HG03565 (cell line): ENCODE results near the gene ADCY9.

Experiments
- ATAC-seq: cut with Tn5 transposase; IDR thresholded peaks from one replicate; pipeline ENCODE4 v1.9.1; 2021; ENCODE audit warnings: mild to moderate bottlenecking, moderate library complexity; ENCODE audit not compliant: unreplicated experiment

Gene ADCY9

GRCh38 chr16:4008116-4008515 is 108.1 kb downstream of the ADCY9 start:
- ATAC-seq, result no peak

GRCh38 chr16:4006397-4006999 is 109.7 kb downstream of the ADCY9 start:
- no peak for ATAC-seq

DNA sequence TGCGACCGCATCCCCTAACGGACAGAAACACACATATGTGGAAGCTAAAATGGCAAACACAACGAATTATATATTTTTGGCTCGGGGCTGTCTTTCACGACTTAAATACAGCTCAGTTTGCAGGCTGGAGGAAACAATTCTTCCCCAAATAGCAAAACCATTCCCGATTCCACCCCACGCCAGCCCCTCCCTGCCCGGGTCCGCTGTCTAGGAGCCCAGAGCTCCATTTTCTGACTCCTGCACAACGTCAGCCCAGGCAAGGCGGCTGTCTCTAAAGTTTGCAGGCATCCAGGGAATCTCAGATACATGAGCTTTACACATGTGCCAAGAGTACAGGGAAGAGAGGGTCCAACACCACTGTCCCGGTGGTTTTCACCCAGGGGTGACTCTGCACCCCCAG is 110.5 kb downstream of the ADCY9 start:
- ATAC-seq, result no peak

DNA sequence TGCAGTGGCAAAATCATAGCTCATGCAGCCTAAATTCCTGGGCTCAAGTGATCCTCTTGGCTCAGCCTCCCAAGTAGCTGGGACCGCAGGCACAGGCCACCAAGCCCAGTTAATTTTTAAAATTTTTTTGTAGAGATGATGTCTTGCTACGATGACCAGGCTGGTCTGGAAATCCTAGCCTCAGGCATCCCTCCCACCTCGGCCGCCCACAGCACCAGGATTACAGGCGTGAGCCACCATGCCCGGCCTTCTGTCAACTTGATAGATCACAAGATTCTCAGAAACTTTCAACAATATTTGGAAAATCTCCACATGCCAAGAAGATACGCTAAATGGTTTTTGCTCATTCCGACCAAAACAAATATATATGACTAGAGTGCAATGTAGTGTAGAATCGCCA is 111.0 kb downstream of the ADCY9 start:
- ATAC-seq, result no peak

GRCh38 chr16:4004206-4004605 is 112.0 kb downstream of the ADCY9 start:
- no peak for ATAC-seq

DNA sequence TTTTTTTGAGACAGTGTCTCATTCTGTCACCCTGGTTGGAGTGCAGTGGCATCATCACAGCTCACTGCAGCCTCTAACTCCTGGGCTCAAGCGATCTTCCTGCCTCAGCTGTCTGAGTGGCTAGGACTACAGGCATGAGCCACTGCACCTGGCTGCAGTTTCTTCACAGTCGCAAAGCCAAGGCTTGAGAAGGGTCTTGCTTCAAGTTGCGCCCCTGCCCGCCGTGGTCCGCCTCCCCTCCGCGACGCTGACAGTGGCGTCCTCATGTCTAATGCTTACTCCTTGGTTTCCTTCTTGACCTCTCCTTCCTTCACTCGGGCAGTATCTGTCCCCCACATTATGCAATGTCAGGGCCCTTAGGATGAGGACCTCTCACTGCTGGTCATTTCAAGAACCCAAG is 112.7 kb downstream of the ADCY9 start:
- ATAC-seq, result no peak

DNA sequence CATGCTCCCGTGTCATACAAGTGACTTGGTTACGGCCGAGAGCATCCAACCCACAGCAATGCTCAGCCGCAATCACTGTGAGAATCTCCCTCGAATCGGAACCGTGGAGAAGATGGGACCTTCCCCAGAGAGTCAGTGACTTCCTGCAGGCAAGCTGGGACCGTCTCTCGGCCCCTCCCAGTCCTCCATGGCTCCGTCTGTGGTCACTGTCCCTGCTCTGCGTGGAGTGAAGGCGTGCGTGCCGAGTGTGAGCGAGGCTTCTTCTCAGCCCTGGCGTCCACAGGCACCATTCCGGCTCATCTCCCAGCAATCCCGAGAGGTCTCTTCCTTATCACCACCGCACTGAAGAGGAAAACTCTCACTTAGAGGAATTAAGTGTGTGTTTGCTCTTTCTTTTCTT is 113.1 kb downstream of the ADCY9 start:
- ATAC-seq, result no peak

DNA sequence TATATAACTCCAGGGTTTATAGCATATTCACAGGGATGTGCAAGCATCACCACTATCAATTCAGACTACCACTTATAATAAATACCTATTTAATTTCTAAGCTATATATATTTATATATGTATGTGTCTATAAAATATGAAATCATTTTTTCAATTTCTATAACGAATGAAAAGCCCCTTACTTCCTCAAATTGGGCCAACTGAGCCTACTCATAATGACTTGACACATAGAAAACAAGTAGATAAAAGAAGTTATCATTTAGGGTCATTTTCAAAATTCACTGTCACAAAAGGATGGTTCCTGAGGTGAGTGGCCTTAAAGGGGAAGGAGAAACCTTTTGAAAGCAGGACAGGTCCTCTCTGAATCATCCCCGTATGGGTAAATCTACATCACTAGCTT is 114.1 kb downstream of the ADCY9 start:
- no peak for ATAC-seq

DNA sequence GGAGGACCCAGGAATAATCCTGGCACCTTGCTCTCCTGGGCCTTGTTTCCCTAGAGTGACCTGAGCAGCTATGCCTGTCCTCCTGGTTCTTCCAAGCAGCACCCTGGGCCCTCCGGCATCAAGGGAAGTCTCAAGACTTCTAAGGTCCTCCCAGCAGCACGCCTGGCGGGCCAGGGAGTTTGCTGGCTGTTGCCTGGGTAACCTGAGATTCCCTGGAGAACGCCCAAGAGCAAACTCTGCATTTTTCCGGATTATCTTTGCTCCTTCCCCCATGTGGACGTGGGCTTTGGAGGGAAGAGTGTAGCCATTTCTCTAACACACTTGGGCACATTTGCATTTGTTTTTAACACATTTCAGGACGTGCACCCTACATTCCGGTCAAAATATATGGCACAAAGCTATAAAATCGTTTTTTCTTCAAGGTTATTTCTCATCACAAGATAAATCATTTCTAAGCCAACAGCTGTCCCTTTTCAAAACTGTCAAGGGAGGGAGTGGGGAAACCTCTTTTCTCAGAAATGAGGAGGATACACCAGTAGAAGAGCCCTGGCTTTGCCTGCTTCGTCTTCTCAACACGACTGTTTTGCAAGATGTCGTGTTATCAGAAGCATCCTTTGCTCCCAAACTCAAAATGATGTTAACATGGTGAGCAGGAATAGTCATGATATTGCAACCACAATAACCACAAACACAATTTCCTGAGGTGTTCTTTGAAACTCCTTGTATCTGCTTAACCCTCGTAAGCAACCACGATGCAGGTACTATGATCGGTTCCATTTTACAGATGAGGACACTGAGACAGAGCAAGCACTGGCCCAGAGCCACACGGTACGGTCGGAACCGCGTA is 116.5 kb downstream of the ADCY9 start:
- no peak for ATAC-seq

- no peak for ATAC-seq
Observed at GRCh38 chr16:3998793-3999478, 117.3 kb downstream of the ADCY9 start.

DNA sequence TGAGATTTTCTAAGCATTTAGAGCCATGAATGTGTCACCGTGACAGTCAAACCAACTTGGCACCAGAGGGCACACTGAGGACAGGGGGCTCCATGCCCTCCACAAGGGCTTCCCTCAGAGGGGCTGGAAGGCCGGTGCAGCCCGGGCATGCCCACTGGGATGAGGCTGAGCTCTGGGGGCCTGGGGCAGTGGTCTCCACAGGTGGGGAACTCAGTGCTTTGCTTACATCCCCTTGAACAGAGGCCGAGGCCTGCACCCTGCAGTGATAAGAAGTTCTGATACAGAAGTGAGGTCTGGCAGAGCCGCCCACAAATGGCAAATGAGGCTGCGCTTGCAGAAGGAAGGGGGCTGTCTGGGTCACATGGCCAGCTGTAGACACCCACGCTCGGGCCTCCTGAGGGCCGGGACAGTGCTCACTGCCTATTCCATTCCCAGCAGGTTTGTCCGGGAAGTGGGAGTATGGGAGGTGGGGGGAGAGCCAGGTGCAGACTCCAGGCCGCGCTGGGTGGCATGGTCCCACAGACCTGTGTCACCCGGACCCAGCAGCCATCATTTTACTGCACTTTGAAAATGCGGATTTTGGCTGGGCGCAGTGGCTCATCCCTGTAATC is 118.9 kb downstream of the ADCY9 start:
- ATAC-seq, result no peak

DNA sequence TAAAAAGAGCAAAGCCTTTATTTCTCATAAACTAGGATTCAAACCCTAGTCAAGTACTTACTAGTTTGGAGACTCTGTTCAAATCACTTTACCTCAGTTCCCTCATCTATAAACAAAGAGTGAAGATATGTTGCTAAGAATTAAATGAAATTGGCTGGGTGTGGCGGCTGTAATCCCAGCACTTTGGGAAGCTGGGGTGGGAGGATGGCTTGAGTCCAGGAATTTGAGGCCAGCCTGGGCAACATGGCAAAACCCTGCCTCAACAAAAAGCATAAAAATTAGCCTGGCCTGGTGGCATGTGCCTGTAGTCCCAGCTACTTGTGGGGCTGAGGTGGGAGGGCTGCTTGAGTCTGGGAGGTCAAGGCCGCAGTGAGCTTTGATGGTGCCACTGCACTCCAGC is 121.2 kb downstream of the ADCY9 start:
- no peak for ATAC-seq

DNA sequence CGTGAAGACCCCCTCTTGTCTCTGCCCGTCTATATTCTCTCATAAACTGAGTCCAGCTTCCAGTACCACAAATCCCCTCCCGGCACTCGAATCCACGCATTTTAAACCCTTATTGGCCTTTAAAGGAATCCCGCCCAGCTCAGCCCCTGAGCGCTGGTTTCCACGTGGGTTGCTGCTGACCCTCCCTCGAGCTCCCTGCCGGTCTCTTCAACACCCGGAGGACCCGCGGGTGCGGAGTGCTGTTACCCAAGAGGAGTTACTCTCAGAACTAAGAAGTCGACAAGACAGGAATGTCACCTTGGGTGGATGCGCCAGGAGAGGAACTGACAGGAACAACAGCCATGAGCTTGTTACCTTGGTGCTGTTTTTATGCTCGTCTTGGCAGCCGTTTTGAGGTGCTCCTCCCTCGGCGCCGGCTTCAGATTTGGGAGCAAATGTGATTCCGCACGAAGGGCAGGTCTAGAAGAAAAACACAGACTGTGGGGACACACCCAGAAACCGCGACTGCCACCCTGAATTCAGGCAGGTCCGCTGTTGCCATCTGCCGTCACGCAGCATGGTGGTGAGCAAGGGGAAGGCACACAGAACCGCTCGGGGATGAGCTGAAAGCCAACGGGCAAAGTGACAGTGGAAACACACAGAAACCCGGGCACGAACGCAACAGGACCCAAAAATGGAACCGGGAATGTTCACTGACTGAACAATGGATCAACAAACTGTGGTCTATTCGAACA is 123.0 kb downstream of the ADCY9 start:
- no peak for ATAC-seq

- ATAC-seq, result no peak
Observed at GRCh38 chr16:3992297-3993051, 123.8 kb downstream of the ADCY9 start.

DNA sequence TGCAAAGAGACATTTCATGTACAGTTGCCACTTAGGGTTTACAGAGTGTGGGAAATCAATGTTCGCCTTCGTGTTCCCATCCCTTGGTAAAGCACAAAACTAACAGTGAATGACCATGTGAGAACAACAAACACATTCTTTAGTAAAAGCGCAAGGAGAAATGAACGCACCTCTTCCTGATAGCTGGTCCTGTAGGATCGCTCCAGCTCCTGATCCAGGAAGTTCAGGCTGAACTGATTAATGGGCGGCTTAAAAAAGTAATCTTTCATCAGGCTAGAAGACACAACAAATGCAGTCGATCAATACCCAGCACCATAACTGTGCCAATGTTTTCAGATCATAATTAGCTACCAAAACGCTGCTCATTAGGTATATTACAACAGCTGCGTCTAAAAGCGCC is 127.4 kb downstream of the ADCY9 start:
- no peak for ATAC-seq

- ATAC-seq, result no peak
Observed at GRCh38 chr16:3988011-3988410, 128.2 kb downstream of the ADCY9 start.

DNA sequence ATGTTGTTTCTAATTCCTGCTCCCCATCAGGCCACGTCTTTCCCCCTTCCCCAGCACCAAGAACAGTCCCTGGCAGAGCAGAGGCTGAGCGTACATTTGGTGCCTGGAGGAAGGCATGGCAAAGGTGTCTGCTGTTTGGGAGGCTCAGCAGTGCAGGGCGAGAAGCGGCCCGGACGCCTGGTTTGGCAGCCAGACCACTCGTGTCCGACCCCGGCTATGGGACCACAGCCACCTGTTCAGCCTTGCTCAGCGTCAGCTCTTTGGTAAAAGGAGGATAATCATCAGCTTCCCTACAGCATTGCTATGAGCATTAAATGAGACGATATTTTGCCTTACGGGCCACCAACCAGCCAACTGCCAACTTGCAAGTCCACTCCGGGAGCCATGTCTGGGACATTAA is 129.0 kb downstream of the ADCY9 start:
- no peak for ATAC-seq

GRCh38 chr16:3986235-3986544 is 130.1 kb downstream of the ADCY9 start:
- no peak for ATAC-seq

GRCh38 chr16:3984111-3985060 is 131.9 kb downstream of the ADCY9 start:
- ATAC-seq, result no peak
